ENCODE data around the gene PTPRCAP. TPM values are rescaled to one million over a fixed set of nuclear protein-coding genes. Genes with fewer than 3 reads are reported as not detected.
"Not testable (repeated sequence)": the region's sequence is repeated elsewhere in the genome, so short reads cannot be mapped to it uniquely, and the experiment has no call there.

PTPRCAP gene
- total and polyA plus RNA-seq, 5 donors from 2014 or later: 291 to 1,084 (median 970) TPM

- Mint-ChIP-seq H3K36me3 (no peaks in the 10 kb centered on the region), H3K4me1 (peaks cover 5 to 46% (median 15%) of the 10 kb centered on the region in 4 donors), H3K27me3 (no peaks in the 10 kb centered on the region), H3K9me3 (no peaks in the 10 kb centered on the region), H3K27ac (peak overlapping the region; percentile 87 to 95 (median 92)), H3K4me3 (peak overlapping the region; percentile 91 to 97 (median 92))
- no peaks in the 10 kb centered on the region for H3K27me3 ChIP-seq (ENCODE audit: control insufficient read depth, insufficient read depth, low read length)
- no peaks in the 10 kb centered on the region for H3K36me3 ChIP-seq (ENCODE audit: control insufficient read depth, insufficient read depth, low read length)
- peak in 1 of 3 donors; percentile 27 for DNase-seq
- no peaks in the 10 kb centered on the region for H3K9me3 ChIP-seq (ENCODE audit: control insufficient read depth in 2 of 2, low read length in 2 of 2)
- no peak for ATAC-seq (ENCODE audit: low read depth in 2 of 2)
- peaks cover 50% of the 10 kb centered on the region for H3K4me1 ChIP-seq (ENCODE audit: control insufficient read depth, insufficient read depth, low read length, poor library complexity, severe bottlenecking)
- H3K27ac ChIP-seq (ENCODE audit: insufficient read depth, low read length, poor library complexity, severe bottlenecking): peak overlapping the region; percentile 80
- peak overlapping the region; percentile 76 for H3K4me3 ChIP-seq (ENCODE audit: low read depth, low read length)
Measured at GRCh38 chr11:67468456-67468758, 30.9 kb upstream of the PTPRCAP start.

GRCh38 chr11:67468056-67468455 lies 30.6 kb upstream of the PTPRCAP start:
- peak overlapping the region; percentile 91 to 97 (median 92) for H3K4me3 Mint-ChIP-seq
- H3K9me3 Mint-ChIP-seq: no peaks in the 10 kb centered on the region
- H3K27ac ChIP-seq (ENCODE audit: insufficient read depth, low read length, poor library complexity, severe bottlenecking): peak overlapping the region; percentile 80
- H3K27me3 ChIP-seq (ENCODE audit: control insufficient read depth, insufficient read depth, low read length): no peaks in the 10 kb centered on the region
- H3K36me3 Mint-ChIP-seq: no peaks in the 10 kb centered on the region
- no peak for ATAC-seq (ENCODE audit: low read depth in 2 of 2)
- H3K4me1 ChIP-seq (ENCODE audit: control insufficient read depth, insufficient read depth, low read length, poor library complexity, severe bottlenecking): peaks cover 50% of the 10 kb centered on the region
- H3K27me3 Mint-ChIP-seq: no peaks in the 10 kb centered on the region
- H3K27ac Mint-ChIP-seq: peak overlapping the region in 2 of 3 donors; percentile 92 to 95
- peak overlapping the region; percentile 76 for H3K4me3 ChIP-seq (ENCODE audit: low read depth, low read length)
- peaks cover 5 to 46% (median 15%) of the 10 kb centered on the region in 4 donors for H3K4me1 Mint-ChIP-seq
- DNase-seq: no peak
- no peaks in the 10 kb centered on the region for H3K9me3 ChIP-seq (ENCODE audit: control insufficient read depth in 2 of 2, low read length in 2 of 2)
- H3K36me3 ChIP-seq (ENCODE audit: control insufficient read depth, insufficient read depth, low read length): no peaks in the 10 kb centered on the region

- Histone ChIP-seq H3K36me3 (ENCODE audit: control insufficient read depth, insufficient read depth, low read length) (no peaks in the 10 kb centered on the region), H3K27me3 (ENCODE audit: control insufficient read depth, insufficient read depth, low read length) (no peaks in the 10 kb centered on the region), H3K27ac (ENCODE audit: insufficient read depth, low read length, poor library complexity, severe bottlenecking) (peak overlapping the region; percentile 80), H3K4me1 (ENCODE audit: control insufficient read depth, insufficient read depth, low read length, poor library complexity, severe bottlenecking) (peaks cover 50% of the 10 kb centered on the region), H3K9me3 (ENCODE audit: control insufficient read depth in 2 of 2, low read length in 2 of 2) (no peaks in the 10 kb centered on the region), H3K4me3 (ENCODE audit: low read depth, low read length) (no peak overlapping the region)
- Mint-ChIP-seq H3K27me3 (no peaks in the 10 kb centered on the region), H3K9me3 (no peaks in the 10 kb centered on the region), H3K4me3 (peak overlapping the region; percentile 91 to 97 (median 92)), H3K36me3 (no peaks in the 10 kb centered on the region), H3K27ac (peak overlapping the region; percentile 88 to 96 (median 92)), H3K4me1 (peaks cover 5 to 49% (median 15%) of the 10 kb centered on the region in 4 donors)
- no peak for ATAC-seq (ENCODE audit: low read depth in 2 of 2)
- DNase-seq: no peak
Measured at GRCh38 chr11:67466962-67467771, 29.7 kb upstream of the PTPRCAP start.

- H3K36me3 ChIP-seq (ENCODE audit: control insufficient read depth, insufficient read depth, low read length): no peaks in the 10 kb centered on the region
- Mint-ChIP-seq H3K9me3 (no peaks in the 10 kb centered on the region), H3K4me3 (peak overlapping the region; percentile 89 to 97 (median 92)), H3K27me3 (no peaks in the 10 kb centered on the region), H3K4me1 (peaks cover 2 to 49% (median 15%) of the 10 kb centered on the region in 4 donors), H3K27ac (peak overlapping the region in 2 of 3 donors; percentile 32 to 76), H3K36me3 (no peaks in the 10 kb centered on the region)
- no peak overlapping the region for H3K27ac ChIP-seq (ENCODE audit: insufficient read depth, low read length, poor library complexity, severe bottlenecking)
- DNase-seq: no peak
- peaks cover 50% of the 10 kb centered on the region for H3K4me1 ChIP-seq (ENCODE audit: control insufficient read depth, insufficient read depth, low read length, poor library complexity, severe bottlenecking)
- H3K4me3 ChIP-seq (ENCODE audit: low read depth, low read length): no peak overlapping the region
- no peaks in the 10 kb centered on the region for H3K27me3 ChIP-seq (ENCODE audit: control insufficient read depth, insufficient read depth, low read length)
- ATAC-seq (ENCODE audit: low read depth in 2 of 2): no peak
- no peaks in the 10 kb centered on the region for H3K9me3 ChIP-seq (ENCODE audit: control insufficient read depth in 2 of 2, low read length in 2 of 2)
Measured at GRCh38 chr11:67466367-67466766, 28.9 kb upstream of the PTPRCAP start.

- H3K9me3 ChIP-seq (ENCODE audit: control insufficient read depth in 2 of 2, low read length in 2 of 2); H3K36me3 Mint-ChIP-seq; H3K27me3 ChIP-seq (ENCODE audit: control insufficient read depth, insufficient read depth, low read length); H3K36me3 ChIP-seq (ENCODE audit: control insufficient read depth, insufficient read depth, low read length); DNase-seq; H3K9me3 Mint-ChIP-seq; H3K27me3 Mint-ChIP-seq; ATAC-seq (ENCODE audit: low read depth in 2 of 2): not testable (repeated sequence)
- H3K4me1 ChIP-seq (ENCODE audit: control insufficient read depth, insufficient read depth, low read length, poor library complexity, severe bottlenecking): peaks cover 50% of the 10 kb centered on the region
- Mint-ChIP-seq H3K4me1 (peaks cover 0 to 49% (median 15%) of the 10 kb centered on the region in 4 donors), H3K4me3 (peak overlapping the region; percentile 87 to 97 (median 89)), H3K27ac (peak overlapping the region; percentile 91 to 96 (median 94))
- H3K4me3 ChIP-seq (ENCODE audit: low read depth, low read length): peak overlapping the region; percentile 77
- H3K27ac ChIP-seq (ENCODE audit: insufficient read depth, low read length, poor library complexity, severe bottlenecking): peak overlapping the region; percentile 92
Measured at GRCh38 chr11:67465530-67465929, 28.0 kb upstream of the PTPRCAP start.

- DNase-seq (no peak), ATAC-seq (ENCODE audit: low read depth in 2 of 2) (no peak)
- Mint-ChIP-seq H3K27ac (peak overlapping the region; percentile 91 to 96 (median 94)), H3K36me3 (no peaks in the 10 kb centered on the region), H3K9me3 (no peaks in the 10 kb centered on the region), H3K4me3 (peak overlapping the region; percentile 87 to 97 (median 89)), H3K4me1 (peaks cover 0 to 51% (median 15%) of the 10 kb centered on the region in 4 donors), H3K27me3 (no peaks in the 10 kb centered on the region)
- no peaks in the 10 kb centered on the region for H3K36me3 ChIP-seq (ENCODE audit: control insufficient read depth, insufficient read depth, low read length)
- no peaks in the 10 kb centered on the region for H3K27me3 ChIP-seq (ENCODE audit: control insufficient read depth, insufficient read depth, low read length)
- peaks cover 50% of the 10 kb centered on the region for H3K4me1 ChIP-seq (ENCODE audit: control insufficient read depth, insufficient read depth, low read length, poor library complexity, severe bottlenecking)
- H3K27ac ChIP-seq (ENCODE audit: insufficient read depth, low read length, poor library complexity, severe bottlenecking): peak overlapping the region; percentile 92
- H3K4me3 ChIP-seq (ENCODE audit: low read depth, low read length): peak overlapping the region; percentile 77
- H3K9me3 ChIP-seq (ENCODE audit: control insufficient read depth in 2 of 2, low read length in 2 of 2): no peaks in the 10 kb centered on the region
Measured at GRCh38 chr11:67465189-67465510, 27.7 kb upstream of the PTPRCAP start.

- Histone ChIP-seq H3K27me3 (ENCODE audit: control insufficient read depth, insufficient read depth, low read length) (no peaks in the 10 kb centered on the region), H3K27ac (ENCODE audit: insufficient read depth, low read length, poor library complexity, severe bottlenecking) (peak overlapping the region; percentile 92), H3K9me3 (ENCODE audit: control insufficient read depth in 2 of 2, low read length in 2 of 2) (no peaks in the 10 kb centered on the region), H3K36me3 (ENCODE audit: control insufficient read depth, insufficient read depth, low read length) (no peaks in the 10 kb centered on the region), H3K4me1 (ENCODE audit: control insufficient read depth, insufficient read depth, low read length, poor library complexity, severe bottlenecking) (peaks cover 48% of the 10 kb centered on the region), H3K4me3 (ENCODE audit: low read depth, low read length) (peak overlapping the region; percentile 77)
- H3K27me3 Mint-ChIP-seq: peaks cover under 1% of the 10 kb centered on the region
- peak overlapping the region; percentile 87 to 97 (median 92) for H3K4me3 Mint-ChIP-seq
- H3K36me3 Mint-ChIP-seq: no peaks in the 10 kb centered on the region
- DNase-seq: peak; percentile 91 to 94 (median 93)
- H3K27ac Mint-ChIP-seq: peak overlapping the region; percentile 91 to 96 (median 93)
- peak; percentile 80 to 82 for ATAC-seq (ENCODE audit: low read depth in 2 of 2)
- H3K9me3 Mint-ChIP-seq: peaks cover 0 to 2% (median 0%) of the 10 kb centered on the region in 7 donors
- H3K4me1 Mint-ChIP-seq: peaks cover 5 to 55% (median 18%) of the 10 kb centered on the region in 4 donors
Measured at GRCh38 chr11:67464411-67465188, 27.1 kb upstream of the PTPRCAP start.

All from CD4-positive, CD25-positive, alpha-beta regulatory T cell (primary cell).